Glutamatergic neuron (in vitro differentiated cells): Measurements from ENCODE around the gene SBK3. TPM values are rescaled to one million over a fixed set of nuclear protein-coding genes. Genes with fewer than 3 reads are reported as not detected.

ENCODE experiments used
- DNase-seq: peaks from one replicate; pipeline ENCODE4 v3.0.0; 2022
- H3K27ac Mint-ChIP-seq: one replicate; pipeline ENCODE4 v1.8.0; 2020; ENCODE audit warnings: mild to moderate bottlenecking, mixed read lengths, inconsistent platforms; ENCODE audit not compliant: unreplicated experiment
- H3K27me3 Mint-ChIP-seq: one replicate; pipeline ENCODE4 v1.8.0; 2020; ENCODE audit warnings: mild to moderate bottlenecking, moderate library complexity, mixed read lengths, inconsistent platforms; ENCODE audit not compliant: unreplicated experiment
- H3K36me3 Mint-ChIP-seq: one replicate; pipeline ENCODE4 v1.8.0; 2020; ENCODE audit warnings: mild to moderate bottlenecking, mixed read lengths, inconsistent platforms; ENCODE audit not compliant: unreplicated experiment
- H3K4me1 Mint-ChIP-seq: one replicate; pipeline ENCODE4 v1.8.0; 2020; ENCODE audit warnings: mild to moderate bottlenecking, low read depth, mixed read lengths, inconsistent platforms; ENCODE audit not compliant: unreplicated experiment
- H3K4me3 Mint-ChIP-seq: one replicate; pipeline ENCODE4 v1.8.0; 2020; ENCODE audit warnings: mild to moderate bottlenecking, mixed read lengths, inconsistent platforms; ENCODE audit not compliant: unreplicated experiment
- H3K9me3 Mint-ChIP-seq: one replicate; pipeline ENCODE4 v1.8.0; 2020; ENCODE audit warnings: mild to moderate bottlenecking, moderate library complexity, mixed read lengths, inconsistent platforms; ENCODE audit not compliant: unreplicated experiment
- total RNA-seq: library from RNA; stranded (reverse); fragmentation: NEBNext Ultra II Directional; extraction: Animal tissue kit (Norgen Biotek cat#: 25700); gene quantifications from one replicate; pipeline ENCODE4 v1.2.1, GENCODE V29; 2021; ENCODE audit not compliant: unreplicated experiment
- TF ChIP-seq, protein P1 (sequence below): fragments of 200-600 bp; sonication (generic); IDR thresholded peaks from one replicate; pipeline ENCODE4 v1.5.0; 2021; ENCODE audit not compliant: partially characterized antibody, unreplicated experiment

The SBK3 gene
- total RNA-seq, 1 donor from 2014 or later, result not detected

GRCh38 chr19:55567708-55568328 lies 22.5 kb upstream of the SBK3 start:
- DNase-seq, result no peak
- TF ChIP-seq, protein P1, sequence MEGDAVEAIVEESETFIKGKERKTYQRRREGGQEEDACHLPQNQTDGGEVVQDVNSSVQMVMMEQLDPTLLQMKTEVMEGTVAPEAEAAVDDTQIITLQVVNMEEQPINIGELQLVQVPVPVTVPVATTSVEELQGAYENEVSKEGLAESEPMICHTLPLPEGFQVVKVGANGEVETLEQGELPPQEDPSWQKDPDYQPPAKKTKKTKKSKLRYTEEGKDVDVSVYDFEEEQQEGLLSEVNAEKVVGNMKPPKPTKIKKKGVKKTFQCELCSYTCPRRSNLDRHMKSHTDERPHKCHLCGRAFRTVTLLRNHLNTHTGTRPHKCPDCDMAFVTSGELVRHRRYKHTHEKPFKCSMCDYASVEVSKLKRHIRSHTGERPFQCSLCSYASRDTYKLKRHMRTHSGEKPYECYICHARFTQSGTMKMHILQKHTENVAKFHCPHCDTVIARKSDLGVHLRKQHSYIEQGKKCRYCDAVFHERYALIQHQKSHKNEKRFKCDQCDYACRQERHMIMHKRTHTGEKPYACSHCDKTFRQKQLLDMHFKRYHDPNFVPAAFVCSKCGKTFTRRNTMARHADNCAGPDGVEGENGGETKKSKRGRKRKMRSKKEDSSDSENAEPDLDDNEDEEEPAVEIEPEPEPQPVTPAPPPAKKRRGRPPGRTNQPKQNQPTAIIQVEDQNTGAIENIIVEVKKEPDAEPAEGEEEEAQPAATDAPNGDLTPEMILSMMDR, result no peak
- H3K4me3 Mint-ChIP-seq, result no peak overlapping the region
- H3K9me3 Mint-ChIP-seq, result peaks cover 2% of the 10 kb centered on the region
- H3K27me3 Mint-ChIP-seq, result no peaks in the 10 kb centered on the region
- H3K4me1 Mint-ChIP-seq, result no peaks in the 10 kb centered on the region
- H3K36me3 Mint-ChIP-seq, result no peaks in the 10 kb centered on the region
- no peak overlapping the region for H3K27ac Mint-ChIP-seq

- no peaks in the 10 kb centered on the region for H3K4me1 Mint-ChIP-seq
- no peaks in the 10 kb centered on the region for H3K27me3 Mint-ChIP-seq
- H3K4me3 Mint-ChIP-seq, result no peak overlapping the region
- no peak for DNase-seq
- TF ChIP-seq, protein P1, result no peak
- no peaks in the 10 kb centered on the region for H3K36me3 Mint-ChIP-seq
- H3K9me3 Mint-ChIP-seq, result peaks cover 2% of the 10 kb centered on the region
- H3K27ac Mint-ChIP-seq, result no peak overlapping the region
Observed at GRCh38 chr19:55566823-55567222, 21.5 kb upstream of the SBK3 start.

GRCh38 chr19:55563261-55563690 lies 17.9 kb upstream of the SBK3 start:
- Mint-ChIP-seq H3K9me3 (peaks cover 2% of the 10 kb centered on the region), H3K4me3 (no peak overlapping the region), H3K27me3 (peaks cover 3% of the 10 kb centered on the region), H3K27ac (no peak overlapping the region), H3K4me1 (no peaks in the 10 kb centered on the region), H3K36me3 (no peaks in the 10 kb centered on the region)
- no peak for DNase-seq
- TF ChIP-seq, protein P1, result no peak

- Mint-ChIP-seq H3K9me3 (peaks cover 3% of the 10 kb centered on the region), H3K27me3 (peaks cover 3% of the 10 kb centered on the region), H3K27ac (no peak overlapping the region), H3K4me3 (no peak overlapping the region), H3K36me3 (no peaks in the 10 kb centered on the region), H3K4me1 (no peaks in the 10 kb centered on the region)
- no peak for DNase-seq
- TF ChIP-seq, protein P1, result no peak
Observed at GRCh38 chr19:55559684-55560083, 14.3 kb upstream of the SBK3 start.

DNA sequence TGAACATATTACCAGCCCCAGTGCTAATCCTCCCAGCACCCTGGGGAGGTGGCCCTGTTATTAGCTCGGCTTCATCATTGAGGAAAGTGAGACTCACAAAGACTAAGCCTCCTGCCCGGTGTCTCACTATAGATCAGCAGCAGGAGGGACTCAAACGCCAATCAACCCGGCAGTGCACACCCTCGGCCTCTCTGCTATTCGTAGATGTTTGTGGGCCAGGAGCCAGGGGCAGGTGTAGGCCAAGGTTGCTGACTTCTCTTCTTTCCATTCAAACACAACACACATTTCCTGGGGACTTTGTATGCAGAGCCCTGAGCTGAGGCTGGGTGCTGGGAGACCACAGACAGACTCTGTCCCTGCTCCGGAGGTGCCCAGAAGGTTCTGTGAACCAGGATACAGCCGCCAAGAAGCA lies 9.4 kb upstream of the SBK3 start:
- peaks cover 6% of the 10 kb centered on the region for H3K4me1 Mint-ChIP-seq
- TF ChIP-seq, protein P1, result no peak

More for the DNA sequence above, 9.4 kb upstream of the SBK3 start:
- Mint-ChIP-seq H3K36me3 (no peaks in the 10 kb centered on the region), H3K27ac (no peak overlapping the region), H3K4me3 (no peak overlapping the region), H3K27me3 (peaks cover 2% of the 10 kb centered on the region), H3K9me3 (peaks cover 8% of the 10 kb centered on the region)
- DNase-seq, result no peak
